Measurements from ENCODE around the gene MMAA. TPM values are rescaled to one million over a fixed set of nuclear protein-coding genes. Genes with fewer than 3 reads are reported as not detected.

The MMAA gene
- total RNA-seq, 1 experiment from 2014 or later: 4.0 TPM

- Histone ChIP-seq H3K9ac (ENCODE audit: low read length) (no peak overlapping the region), H3K4me1 (ENCODE audit: low read length) (peaks cover 4% of the 10 kb centered on the region; the same call in 1 of the 2 replicates), H3K27ac (ENCODE audit: low read length) (no peak overlapping the region), H3K27me3 (ENCODE audit: low read length) (no peaks in the 10 kb centered on the region), H3K4me3 (ENCODE audit: low read length) (no peak overlapping the region), H3K79me2 (ENCODE audit: low read length) (no peaks in the 10 kb centered on the region), H3K36me3 (ENCODE audit: insufficient read depth, low read length) (0 out of 2 replicates have a peak, but pooled peaks cover 3% of the 10 kb centered on the region), H3K9me2 (replicated peaks; ENCODE audit: insufficient read depth, low read length) (no peaks in the 10 kb centered on the region), H3K4me2 (ENCODE audit: low read depth, low read length, poor library complexity, severe bottlenecking) (no peak overlapping the region), H2AFZ (ENCODE audit: low read length) (no peak overlapping the region), H3K9me3 (ENCODE audit: low read length) (no peaks in the 10 kb centered on the region), H4K20me1 (ENCODE audit: insufficient read depth, low read depth, low read length) (no peaks in the 10 kb centered on the region)
- no peak for DNase-seq
Measured at GRCh38 chr4:145643295-145643694, 24.1 kb downstream of the MMAA start.

GRCh38 chr4:145644699-145645098 is 25.5 kb downstream of the MMAA start:
- H2AFZ ChIP-seq (ENCODE audit: low read length): no peak overlapping the region
- no peaks in the 10 kb centered on the region for H3K9me2 ChIP-seq (replicated peaks; ENCODE audit: insufficient read depth, low read length)

GRCh38 chr4:145656156-145656555 is 37.0 kb downstream of the MMAA start:
- Histone ChIP-seq H3K36me3 (ENCODE audit: insufficient read depth, low read length) (peaks cover 13% of the 10 kb centered on the region; the same call in 1 of the 2 replicates), H3K9me3 (ENCODE audit: low read length) (no peaks in the 10 kb centered on the region; the same call in 1 of the 2 replicates), H3K27me3 (ENCODE audit: low read length) (no peaks in the 10 kb centered on the region), H2AFZ (ENCODE audit: low read length) (no peak overlapping the region), H3K4me2 (ENCODE audit: low read depth, low read length, poor library complexity, severe bottlenecking) (no peak overlapping the region), H3K9me2 (replicated peaks; ENCODE audit: insufficient read depth, low read length) (no peaks in the 10 kb centered on the region), H4K20me1 (ENCODE audit: insufficient read depth, low read depth, low read length) (no peaks in the 10 kb centered on the region), H3K4me3 (ENCODE audit: low read length) (no peak overlapping the region), H3K27ac (ENCODE audit: low read length) (no peak overlapping the region), H3K4me1 (ENCODE audit: low read length) (no peaks in the 10 kb centered on the region), H3K79me2 (ENCODE audit: low read length) (no peaks in the 10 kb centered on the region), H3K9ac (ENCODE audit: low read length) (no peak overlapping the region)
- no peak for DNase-seq

More at GRCh38 chr4:145644699-145645098, 25.5 kb downstream of the MMAA start:
- Histone ChIP-seq H3K36me3 (ENCODE audit: insufficient read depth, low read length) (no peaks in the 10 kb centered on the region), H3K27me3 (ENCODE audit: low read length) (no peaks in the 10 kb centered on the region), H3K79me2 (ENCODE audit: low read length) (no peaks in the 10 kb centered on the region), H3K4me2 (ENCODE audit: low read depth, low read length, poor library complexity, severe bottlenecking) (no peak overlapping the region), H3K27ac (ENCODE audit: low read length) (no peak overlapping the region), H3K9me3 (ENCODE audit: low read length) (no peaks in the 10 kb centered on the region), H3K4me3 (ENCODE audit: low read length) (no peak overlapping the region), H3K4me1 (ENCODE audit: low read length) (peaks cover 4% of the 10 kb centered on the region; the same call in 1 of the 2 replicates), H3K9ac (ENCODE audit: low read length) (no peak overlapping the region), H4K20me1 (ENCODE audit: insufficient read depth, low read depth, low read length) (no peaks in the 10 kb centered on the region)
- no peak for DNase-seq

GRCh38 chr4:145660064-145660463 is 40.9 kb downstream of the MMAA start:
- H4K20me1 ChIP-seq (ENCODE audit: insufficient read depth, low read depth, low read length): no peaks in the 10 kb centered on the region

GRCh38 chr4:145663194-145663593 is 44.0 kb downstream of the MMAA start:
- no peaks in the 10 kb centered on the region for H3K9me2 ChIP-seq (replicated peaks; ENCODE audit: insufficient read depth, low read length)
- no peaks in the 10 kb centered on the region; the same call in 1 of the 2 replicates for H3K36me3 ChIP-seq (ENCODE audit: insufficient read depth, low read length)
- no peaks in the 10 kb centered on the region for H4K20me1 ChIP-seq (ENCODE audit: insufficient read depth, low read depth, low read length)
- H2AFZ ChIP-seq (ENCODE audit: low read length): no peak overlapping the region
- no peaks in the 10 kb centered on the region for H3K27me3 ChIP-seq (ENCODE audit: low read length)
- H3K9ac ChIP-seq (ENCODE audit: low read length): no peak overlapping the region
- DNase-seq: no peak
- H3K4me3 ChIP-seq (ENCODE audit: low read length): no peak overlapping the region
- no peak overlapping the region for H3K27ac ChIP-seq (ENCODE audit: low read length)
- no peaks in the 10 kb centered on the region for H3K79me2 ChIP-seq (ENCODE audit: low read length)
- no peaks in the 10 kb centered on the region for H3K4me1 ChIP-seq (ENCODE audit: low read length)
- H3K4me2 ChIP-seq (ENCODE audit: low read depth, low read length, poor library complexity, severe bottlenecking): no peak overlapping the region
- no peaks in the 10 kb centered on the region for H3K9me3 ChIP-seq (ENCODE audit: low read length)

More at GRCh38 chr4:145660064-145660463, 40.9 kb downstream of the MMAA start:
- DNase-seq: no peak
- Histone ChIP-seq H3K4me2 (ENCODE audit: low read depth, low read length, poor library complexity, severe bottlenecking) (no peak overlapping the region), H3K36me3 (ENCODE audit: insufficient read depth, low read length) (peaks cover 6% of the 10 kb centered on the region; the same call in 1 of the 2 replicates), H3K27ac (ENCODE audit: low read length) (no peak overlapping the region), H3K79me2 (ENCODE audit: low read length) (no peaks in the 10 kb centered on the region), H2AFZ (ENCODE audit: low read length) (no peak overlapping the region), H3K4me3 (ENCODE audit: low read length) (no peak overlapping the region), H3K9ac (ENCODE audit: low read length) (no peak overlapping the region), H3K9me3 (ENCODE audit: low read length) (no peaks in the 10 kb centered on the region; the same call in 1 of the 2 replicates), H3K9me2 (replicated peaks; ENCODE audit: insufficient read depth, low read length) (no peaks in the 10 kb centered on the region), H3K4me1 (ENCODE audit: low read length) (no peaks in the 10 kb centered on the region), H3K27me3 (ENCODE audit: low read length) (no peaks in the 10 kb centered on the region)

GRCh38 chr4:145665773-145666172 is 46.6 kb downstream of the MMAA start:
- no peaks in the 10 kb centered on the region for H3K9me3 ChIP-seq (ENCODE audit: low read length)
- no peaks in the 10 kb centered on the region for H3K9me2 ChIP-seq (replicated peaks; ENCODE audit: insufficient read depth, low read length)
- DNase-seq: no peak
- no peaks in the 10 kb centered on the region for H3K79me2 ChIP-seq (ENCODE audit: low read length)
- no peaks in the 10 kb centered on the region for H4K20me1 ChIP-seq (ENCODE audit: insufficient read depth, low read depth, low read length)
- H3K4me2 ChIP-seq (ENCODE audit: low read depth, low read length, poor library complexity, severe bottlenecking): no peak overlapping the region
- no peak overlapping the region for H3K4me3 ChIP-seq (ENCODE audit: low read length)
- no peaks in the 10 kb centered on the region for H3K27me3 ChIP-seq (ENCODE audit: low read length)
- no peak overlapping the region for H3K27ac ChIP-seq (ENCODE audit: low read length)
- no peaks in the 10 kb centered on the region for H3K4me1 ChIP-seq (ENCODE audit: low read length)
- no peaks in the 10 kb centered on the region for H3K36me3 ChIP-seq (ENCODE audit: insufficient read depth, low read length)
- H2AFZ ChIP-seq (ENCODE audit: low read length): no peak overlapping the region
- H3K9ac ChIP-seq (ENCODE audit: low read length): no peak overlapping the region

- Histone ChIP-seq H3K4me2 (ENCODE audit: low read depth, low read length, poor library complexity, severe bottlenecking) (no peak overlapping the region), H2AFZ (ENCODE audit: low read length) (no peak overlapping the region), H4K20me1 (ENCODE audit: insufficient read depth, low read depth, low read length) (no peaks in the 10 kb centered on the region), H3K36me3 (ENCODE audit: insufficient read depth, low read length) (no peaks in the 10 kb centered on the region), H3K27ac (ENCODE audit: low read length) (no peak overlapping the region), H3K79me2 (ENCODE audit: low read length) (no peaks in the 10 kb centered on the region), H3K27me3 (ENCODE audit: low read length) (no peaks in the 10 kb centered on the region), H3K4me1 (ENCODE audit: low read length) (no peaks in the 10 kb centered on the region), H3K9me2 (replicated peaks; ENCODE audit: insufficient read depth, low read length) (no peaks in the 10 kb centered on the region), H3K9me3 (ENCODE audit: low read length) (no peaks in the 10 kb centered on the region), H3K9ac (ENCODE audit: low read length) (no peak overlapping the region), H3K4me3 (ENCODE audit: low read length) (no peak overlapping the region)
- no peak for DNase-seq
Measured at GRCh38 chr4:145670422-145670821, 51.2 kb downstream of the MMAA start.

GRCh38 chr4:145679520-145679919 is 60.3 kb downstream of the MMAA start:
- Histone ChIP-seq H3K9me2 (replicated peaks; ENCODE audit: insufficient read depth, low read length) (no peaks in the 10 kb centered on the region), H3K4me1 (ENCODE audit: low read length) (no peaks in the 10 kb centered on the region), H3K4me3 (ENCODE audit: low read length) (no peak overlapping the region), H3K9me3 (ENCODE audit: low read length) (no peaks in the 10 kb centered on the region), H3K79me2 (ENCODE audit: low read length) (no peaks in the 10 kb centered on the region), H3K4me2 (ENCODE audit: low read depth, low read length, poor library complexity, severe bottlenecking) (no peak overlapping the region), H3K9ac (ENCODE audit: low read length) (no peak overlapping the region), H4K20me1 (ENCODE audit: insufficient read depth, low read depth, low read length) (no peaks in the 10 kb centered on the region), H3K27ac (ENCODE audit: low read length) (no peak overlapping the region), H3K36me3 (ENCODE audit: insufficient read depth, low read length) (no peaks in the 10 kb centered on the region), H2AFZ (ENCODE audit: low read length) (no peak overlapping the region), H3K27me3 (ENCODE audit: low read length) (no peaks in the 10 kb centered on the region)
- DNase-seq: no peak
